H1 (cell line): ENCODE data around the gene CPE. TPM values are rescaled to one million over a fixed set of nuclear protein-coding genes. Genes with fewer than 3 reads are reported as not detected.

ENCODE experiments used
- NANOG ChIP-seq: IDR thresholded peaks from 2 replicates; pipeline ENCODE4 v1.6.1; 2011; ENCODE audit warnings: low read length, low read depth, mild to moderate bottlenecking, inconsistent platforms; ENCODE audit not compliant: insufficient read depth, poor library complexity, severe bottlenecking
- polyA plus RNA-seq, 7 experiments: library from polyadenylated mRNA; depleted of rRNA in 3 of 7; stranded (reverse) in 5 of 7; unstranded in 2 of 7; fragments of >200 nt in 5 of 7; fragments of 200-250 nt in 2 of 7; gene quantifications; 1 replicate in 5 of 7; 2 replicates in 1 of 7; 4 replicates in 1 of 7; pipeline versions ENCODE4 v1.2.1 to v1.2.3, GENCODE V29; 2011 to 2013; ENCODE audit warnings: missing spikeins in 2 of 7, mixed read lengths in 2 of 7
- total RNA-seq: library from RNA; stranded (reverse); fragmentation: NEBNext Ultra II Directional; extraction: Animal tissue kit (Norgen Biotek cat#: 25700); gene quantifications from 2 replicates; pipeline ENCODE4 v1.2.1, GENCODE V29; 2021

The CPE gene
- total and polyA plus RNA-seq, 2 of the 8 experiments (the other 6 are each of a cell fraction or from before 2014, with no cell fraction given) = 9.4 to 10.2 TPM

DNA sequence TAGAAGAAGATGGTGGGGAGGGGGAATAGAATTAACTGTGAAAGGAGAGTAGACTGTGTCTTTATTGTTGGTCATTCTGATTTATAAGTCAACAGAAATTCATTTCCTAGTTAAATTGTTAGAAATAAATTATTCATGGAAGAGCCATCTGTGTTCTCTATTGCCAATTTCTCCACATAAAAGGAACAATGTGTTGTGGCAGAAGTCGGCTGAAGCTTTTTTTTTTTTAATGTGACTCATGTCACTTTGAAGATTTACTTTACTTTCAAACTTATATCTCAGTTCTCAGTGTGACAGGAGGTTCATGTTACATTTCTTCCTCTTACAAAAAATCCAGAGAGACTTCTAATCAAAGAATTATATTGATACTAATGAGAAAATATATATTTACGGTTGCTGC, 60.5 kb downstream of the CPE start (continued):
- TF ChIP-seq NANOG = no peak
